ENCODE measurements around the gene WDR41. TPM values are rescaled to one million over a fixed set of nuclear protein-coding genes. Genes with fewer than 3 reads are reported as not detected.
"Not testable (repeated sequence)": the region's sequence is repeated elsewhere in the genome, so short reads cannot be mapped to it uniquely, and the experiment has no call there.

WDR41 gene
- total RNA-seq, 4 donors from 2014 or later, result 18.8 to 56.1 (median 33.2) TPM

GRCh38 chr5:77513321-77513720, 21.2 kb upstream of the WDR41 start:
- H3K27ac ChIP-seq (replicated peaks in 1 of 4), result no peak overlapping the region
- no peaks in the 10 kb centered on the region for H3K36me3 ChIP-seq
- WGBS, result 44% methylated on average over 1 of the region's 1 CpG
- DNase-seq (ENCODE audit: extremely low spot score), result no peak
- no peak overlapping the region for H3K4me3 ChIP-seq
- no peaks in the 10 kb centered on the region for H3K27me3 ChIP-seq
- H3K9me3 ChIP-seq, result no peaks in the 10 kb centered on the region
- H3K4me1 ChIP-seq, result no peaks in the 10 kb centered on the region
- no peak for TF ChIP-seq CTCF (IDR thresholded peaks at IDR 0.05)
- TF ChIP-seq EP300 (IDR thresholded peaks at IDR 0.05), result no peak
- no peak for TF ChIP-seq POLR2A (IDR thresholded peaks at IDR 0.05; ENCODE audit: low read depth)
- no peak for TF ChIP-seq POLR2AphosphoS5 (IDR thresholded peaks at IDR 0.05)
- intact Hi-C loops (cut with DNase I), result no loop called here

GRCh38 chr5:77501132-77501531, 9.0 kb upstream of the WDR41 start:
- H3K27me3 ChIP-seq; H3K27ac ChIP-seq (replicated peaks in 1 of 4); H3K4me1 ChIP-seq; H3K36me3 ChIP-seq; intact Hi-C loops (cut with DNase I); H3K4me3 ChIP-seq; DNase-seq (ENCODE audit: extremely low spot score): not testable (repeated sequence)
- H3K9me3 ChIP-seq, result peaks cover 0 to 13% (median 3%) of the 10 kb centered on the region in 4 donors
- 83% methylated on average over 8 of the region's 9 CpGs for WGBS

GRCh38 chr5:77499973-77500372, 7.9 kb upstream of the WDR41 start:
- intact Hi-C loops (cut with DNase I), result no loop called here
- DNase-seq (ENCODE audit: extremely low spot score), result no peak
- TF ChIP-seq POLR2A (IDR thresholded peaks at IDR 0.05; ENCODE audit: low read depth), result no peak
- TF ChIP-seq POLR2AphosphoS5 (IDR thresholded peaks at IDR 0.05), result no peak
- TF ChIP-seq CTCF (IDR thresholded peaks at IDR 0.05), result no peak
- no peak for TF ChIP-seq EP300 (IDR thresholded peaks at IDR 0.05)
- Histone ChIP-seq H3K27ac (replicated peaks in 1 of 4) (no peak overlapping the region), H3K9me3 (peaks cover 0 to 13% (median 3%) of the 10 kb centered on the region in 4 donors), H3K4me1 (no peaks in the 10 kb centered on the region), H3K4me3 (no peak overlapping the region), H3K27me3 (peaks cover 0 to 4% (median 0%) of the 10 kb centered on the region in 4 donors), H3K36me3 (no peaks in the 10 kb centered on the region)
- 97% methylated on average over 2 of the region's 2 CpGs for WGBS

GRCh38 chr5:77499441-77499840, 7.3 kb upstream of the WDR41 start:
- TF ChIP-seq EP300 (IDR thresholded peaks at IDR 0.05), result no peak
- no peak for TF ChIP-seq POLR2A (IDR thresholded peaks at IDR 0.05; ENCODE audit: low read depth)
- Histone ChIP-seq H3K27me3 (peaks cover 0 to 4% (median 0%) of the 10 kb centered on the region in 4 donors), H3K4me1 (no peaks in the 10 kb centered on the region), H3K9me3 (peaks cover 0 to 13% (median 3%) of the 10 kb centered on the region in 4 donors), H3K4me3 (no peak overlapping the region), H3K36me3 (no peaks in the 10 kb centered on the region), H3K27ac (replicated peaks in 1 of 4) (no peak overlapping the region)
- WGBS, result 58% methylated on average over 3 of the region's 3 CpGs
- intact Hi-C loops (cut with DNase I), result no loop called here
- DNase-seq (ENCODE audit: extremely low spot score), result no peak

- Histone ChIP-seq H3K27me3 (peaks cover 0 to 4% (median 0%) of the 10 kb centered on the region in 4 donors), H3K9me3 (peaks cover 0 to 13% (median 3%) of the 10 kb centered on the region in 4 donors), H3K27ac (replicated peaks in 1 of 4) (no peak overlapping the region), H3K4me1 (no peaks in the 10 kb centered on the region), H3K4me3 (no peak overlapping the region), H3K36me3 (no peaks in the 10 kb centered on the region)
- WGBS, result 82% methylated on average over 2 of the region's 2 CpGs
- no peak for DNase-seq (ENCODE audit: extremely low spot score)
- TF ChIP-seq CTCF (IDR thresholded peaks at IDR 0.05), result no peak
- TF ChIP-seq POLR2A (IDR thresholded peaks at IDR 0.05; ENCODE audit: low read depth), result no peak
- no peak for TF ChIP-seq POLR2AphosphoS5 (IDR thresholded peaks at IDR 0.05)
- no peak for TF ChIP-seq EP300 (IDR thresholded peaks at IDR 0.05)
- intact Hi-C loops (cut with DNase I), result no loop called here
Measured at GRCh38 chr5:77498952-77499351, 6.8 kb upstream of the WDR41 start.

- Histone ChIP-seq H3K36me3 (no peaks in the 10 kb centered on the region), H3K27me3 (peaks cover 0 to 4% (median 0%) of the 10 kb centered on the region in 4 donors), H3K9me3 (no peaks in the 10 kb centered on the region), H3K4me1 (peaks cover 3 to 17% (median 17%) of the 10 kb centered on the region in 4 donors), H3K27ac (replicated peaks in 1 of 4) (no peak overlapping the region), H3K4me3 (no peak overlapping the region)
- no peak for TF ChIP-seq EP300 (IDR thresholded peaks at IDR 0.05)
- no peak for TF ChIP-seq POLR2AphosphoS5 (IDR thresholded peaks at IDR 0.05)
- no peak for TF ChIP-seq POLR2A (IDR thresholded peaks at IDR 0.05; ENCODE audit: low read depth)
- no peak for TF ChIP-seq CTCF (IDR thresholded peaks at IDR 0.05)
- 91% methylated on average over 3 of the region's 3 CpGs for WGBS
- intact Hi-C loops (cut with DNase I), result loop anchor here (5.0 kb wide), 2 partner anchors 353 to 418 kb away; no protein-coding TSS in a partner anchor
- no peak for DNase-seq (ENCODE audit: extremely low spot score)
Measured at GRCh38 chr5:77494935-77495334, 2.8 kb upstream of the WDR41 start.
